Activated CD8-positive, alpha-beta memory T cell treated with anti-CD3 and anti-CD28 coated beads, Interleukin-2, amount 50 U/mL, for 48 hours (primary cell): Measurements from ENCODE around the gene RBM17.

Source experiments
- DNase-seq: peaks from one replicate; pipeline ENCODE4 v3.0.0-alpha.2; 2020

RBM17 gene

DNA sequence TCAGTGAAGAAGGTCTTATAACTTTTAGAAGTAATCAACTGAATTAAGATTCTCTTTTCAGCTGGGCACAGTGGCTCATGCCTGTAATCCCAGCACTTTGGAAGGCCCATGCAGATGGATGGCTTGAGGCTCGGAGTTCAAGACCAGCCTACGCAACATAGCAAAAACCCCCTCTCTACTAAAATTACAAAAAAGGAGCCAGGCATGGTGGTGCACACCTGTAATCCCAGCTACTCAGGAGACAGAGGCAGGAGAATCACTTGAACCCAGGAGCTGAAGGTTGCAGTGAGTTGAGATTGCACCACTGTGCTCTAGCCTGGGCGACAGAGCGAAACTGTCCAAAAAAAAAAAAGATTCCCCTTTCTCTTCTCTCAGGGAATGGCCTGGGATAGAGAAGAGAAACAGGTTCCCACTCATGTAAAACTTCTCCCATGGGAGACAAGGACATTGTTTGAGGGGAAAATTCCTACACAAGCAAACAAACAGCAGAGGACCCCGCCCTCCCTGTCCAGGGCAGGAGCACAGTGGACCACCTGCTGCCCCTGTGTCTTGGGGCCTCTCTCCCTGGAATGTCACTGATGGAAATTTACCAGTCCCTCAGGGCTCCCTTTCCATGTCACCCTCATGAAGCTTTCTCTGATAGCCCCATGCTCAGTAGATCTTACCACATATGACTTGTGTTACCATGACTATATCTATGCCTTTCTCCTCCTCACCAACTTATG lies 32.3 kb upstream of the RBM17 start:
- DNase-seq = peak; percentile 59

DNA sequence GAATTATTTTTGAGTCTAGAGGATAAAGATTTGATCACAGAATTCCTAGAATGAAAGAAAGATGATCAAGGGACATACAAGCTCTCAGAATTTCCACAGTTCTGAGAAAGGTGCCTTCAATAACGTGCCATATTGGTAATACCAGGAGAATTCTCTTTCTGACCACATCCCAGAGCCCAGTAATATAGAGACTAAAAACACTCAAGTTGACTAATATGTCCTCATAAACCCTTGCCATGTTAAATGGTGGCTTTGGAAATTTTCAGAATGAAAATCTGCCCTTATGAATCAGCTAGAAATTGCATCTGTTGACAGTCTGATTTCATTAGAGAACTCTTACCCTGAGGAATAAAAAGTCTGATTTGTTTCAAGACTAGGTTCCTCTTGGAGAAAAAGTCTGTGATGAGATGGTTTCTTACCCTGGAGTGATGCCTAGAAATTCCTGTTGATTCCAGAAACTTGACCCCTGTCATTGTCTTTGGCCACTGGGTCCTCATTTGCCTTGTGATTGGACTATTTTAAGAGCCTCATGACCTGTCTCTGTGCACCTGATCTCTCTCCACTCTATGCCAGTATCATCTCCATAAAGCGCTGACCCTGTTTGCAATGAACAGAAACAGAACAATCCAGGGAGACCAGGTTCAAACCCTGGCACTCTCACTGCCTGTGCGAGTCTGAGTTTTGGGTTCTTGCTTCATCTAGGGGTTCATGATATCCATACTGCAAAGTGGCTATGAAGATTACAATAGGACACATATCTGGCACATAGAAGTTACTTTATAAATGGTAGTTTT lies 30.0 kb upstream of the RBM17 start:
- DNase-seq = peak; percentile 74

DNA sequence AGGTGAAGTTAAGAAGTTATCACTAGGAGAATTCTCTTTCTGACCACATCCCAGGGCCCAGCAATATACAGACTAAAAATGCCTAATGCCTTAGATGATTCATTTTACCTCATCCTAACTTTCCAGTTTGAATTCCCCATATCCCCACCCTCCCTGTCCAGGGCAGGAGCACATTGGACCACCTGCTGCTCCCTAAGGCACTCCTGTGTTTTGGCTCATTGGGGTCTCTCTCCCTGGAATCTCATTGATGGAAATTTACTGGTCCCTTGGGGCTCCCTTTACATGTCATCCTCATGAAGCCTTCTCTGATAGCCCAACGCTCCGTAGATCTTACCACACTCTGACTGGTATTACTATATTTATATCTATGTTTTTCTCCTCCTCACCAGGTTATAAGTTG lies 29.3 kb upstream of the RBM17 start:
- peak; percentile 70 for DNase-seq

DNA sequence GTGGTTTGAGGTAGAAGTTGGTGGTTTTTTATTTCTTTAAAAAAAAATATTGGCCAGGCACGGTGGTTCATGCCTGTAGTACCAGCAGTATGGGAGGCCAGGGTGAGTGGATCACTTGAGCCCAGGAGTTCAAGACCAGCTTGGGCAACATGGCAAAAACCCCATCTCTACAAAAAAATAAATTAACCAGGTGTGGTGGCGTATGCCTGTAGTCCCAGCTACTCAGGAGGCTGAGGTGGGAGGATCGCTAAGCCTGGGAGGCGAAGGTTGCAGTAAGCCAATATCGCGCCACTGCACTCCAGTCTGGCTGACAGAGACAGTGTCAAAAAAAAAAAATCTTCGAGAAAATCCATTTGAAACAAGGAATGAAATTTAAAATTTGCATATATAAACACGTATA lies 27.8 kb upstream of the RBM17 start:
- peak; percentile 67 for DNase-seq

DNA sequence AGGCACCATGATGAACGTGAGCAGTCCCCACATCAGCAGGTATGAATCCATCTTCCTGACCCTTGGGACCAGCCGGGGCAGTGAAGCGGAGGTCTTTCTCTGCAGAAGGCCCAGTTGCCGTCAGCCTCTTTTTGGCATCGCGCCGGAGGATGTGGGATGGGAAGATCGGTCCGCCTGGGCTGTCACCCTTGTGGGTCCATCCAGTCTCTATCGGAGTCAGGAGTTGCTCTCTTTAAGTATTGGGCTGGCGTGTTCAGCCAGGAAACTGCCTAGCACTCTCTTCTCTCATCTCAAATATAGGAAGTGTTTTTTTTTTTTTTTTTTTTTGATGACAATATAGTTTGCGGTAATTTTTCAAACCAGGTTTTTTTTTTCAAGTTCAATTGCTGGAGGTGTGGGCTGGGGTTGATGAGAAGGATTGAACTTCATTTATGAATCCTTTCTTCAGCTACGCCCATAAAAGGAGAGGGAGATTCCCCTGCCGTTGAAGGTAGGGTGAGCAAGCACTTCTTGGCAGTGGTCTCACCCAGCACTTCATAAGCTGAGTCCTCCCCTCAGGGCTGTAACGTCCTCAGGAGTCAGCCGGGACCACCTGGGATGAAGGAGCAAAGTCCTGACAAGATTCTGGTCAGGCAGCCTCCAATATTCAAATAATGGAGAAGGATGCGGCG lies 26.6 kb upstream of the RBM17 start, which contains the start of gene IL2RA:
TSS of gene IL2RA (minus strand) at position 267 of the 671 bp plus-strand sequence. CDS start at position 51, 216 bp downstream.
- peak; percentile 90 for DNase-seq

DNA sequence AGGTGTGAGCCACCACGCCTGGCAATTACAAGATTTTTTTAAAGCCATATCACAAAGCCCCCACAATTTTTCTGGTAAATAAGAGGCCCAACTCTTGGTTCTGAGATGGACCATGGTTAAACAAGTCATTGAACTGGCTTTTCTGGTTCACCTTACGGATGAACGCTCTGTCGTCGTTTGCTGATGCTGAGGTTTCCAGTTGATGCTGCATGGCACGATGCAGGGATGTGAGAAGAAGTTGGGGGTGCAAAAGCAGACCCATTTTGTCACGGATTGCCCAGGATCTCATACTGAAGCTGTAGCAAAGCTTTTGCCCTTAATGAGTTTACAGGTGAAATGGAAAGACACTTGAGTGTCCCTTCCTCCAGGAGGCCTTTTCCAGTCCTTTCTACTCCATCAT lies 24.7 kb upstream of the RBM17 start:
- DNase-seq = peak; percentile 50

DNA sequence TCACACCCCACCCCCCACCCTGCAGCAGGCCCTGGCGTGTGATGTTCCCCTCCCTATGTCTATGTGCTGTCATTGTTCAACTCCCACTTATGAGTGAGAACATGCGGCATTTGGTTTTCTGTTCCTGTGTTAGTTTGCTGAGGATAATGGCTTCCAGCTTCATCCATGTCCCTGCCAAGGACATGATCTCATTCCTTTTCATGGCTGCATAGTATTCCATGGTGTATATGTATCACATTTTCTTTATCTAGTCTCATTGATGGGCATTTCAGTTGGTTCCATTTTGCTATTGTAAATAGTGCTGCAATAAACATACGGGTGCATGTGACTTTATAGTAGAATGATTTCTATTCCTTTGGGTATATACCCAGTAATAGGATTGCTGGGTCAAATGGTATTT lies 24.1 kb upstream of the RBM17 start:
- peak; percentile 23 for DNase-seq

DNA sequence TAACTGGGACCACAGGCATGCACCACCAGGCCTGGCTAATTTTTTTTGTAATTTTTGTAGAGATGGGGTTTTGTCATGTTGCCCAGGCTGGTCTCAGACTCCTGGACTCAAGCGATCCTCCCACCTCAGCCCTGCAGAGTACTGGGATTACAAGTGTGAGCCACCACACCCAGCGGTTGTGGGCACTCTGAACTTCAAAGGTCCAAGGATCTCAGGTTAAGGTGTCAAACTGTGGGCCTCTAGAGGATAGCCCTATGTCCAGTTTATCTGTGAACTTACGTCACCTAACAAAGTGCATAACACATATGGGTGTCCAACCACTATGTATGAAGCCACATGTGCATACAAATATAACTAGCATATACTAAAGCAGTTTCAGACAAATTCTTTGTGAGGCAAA lies 23.4 kb upstream of the RBM17 start:
- DNase-seq = peak; percentile 58

DNA sequence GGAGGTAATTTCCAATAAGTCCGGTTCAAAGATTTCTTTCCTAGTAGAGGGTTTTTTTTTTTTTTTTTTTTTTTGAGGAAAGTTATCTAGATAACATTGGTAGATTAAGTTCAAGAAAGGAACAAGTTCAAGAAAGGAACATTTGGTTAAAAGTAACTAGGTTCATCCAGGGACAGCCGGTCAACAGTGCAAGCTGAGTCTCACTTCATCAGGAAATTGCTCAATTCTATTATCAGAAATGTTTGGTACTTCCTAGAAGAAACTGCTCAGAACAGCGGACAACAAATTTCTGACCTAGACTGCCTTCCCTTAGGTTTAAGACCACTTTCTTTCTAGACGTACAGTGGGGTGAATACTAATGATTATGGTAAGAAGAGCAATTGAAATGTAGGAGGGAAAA lies 23.0 kb upstream of the RBM17 start:
- peak; percentile 46 for DNase-seq

DNA sequence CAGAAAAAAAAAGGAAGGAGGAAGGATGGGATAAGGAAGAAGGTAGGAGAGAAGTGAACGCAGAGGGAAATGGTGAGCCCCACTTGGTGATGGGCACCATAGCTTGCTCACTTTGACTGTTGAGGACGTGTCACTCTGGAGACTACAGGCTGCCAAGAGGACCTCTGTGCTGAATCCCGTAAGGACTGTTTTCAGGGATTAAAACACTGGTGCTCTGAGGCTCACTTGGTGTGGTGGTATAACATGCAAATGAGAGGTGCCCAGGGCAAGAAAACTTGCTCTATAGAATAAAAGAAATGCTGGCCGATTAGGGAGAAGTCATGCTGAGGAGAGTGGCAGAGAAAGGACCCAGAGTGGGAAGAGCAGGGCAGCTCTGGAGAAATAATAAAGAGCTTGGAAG lies 21.4 kb upstream of the RBM17 start:
- DNase-seq = peak; percentile 51

DNA sequence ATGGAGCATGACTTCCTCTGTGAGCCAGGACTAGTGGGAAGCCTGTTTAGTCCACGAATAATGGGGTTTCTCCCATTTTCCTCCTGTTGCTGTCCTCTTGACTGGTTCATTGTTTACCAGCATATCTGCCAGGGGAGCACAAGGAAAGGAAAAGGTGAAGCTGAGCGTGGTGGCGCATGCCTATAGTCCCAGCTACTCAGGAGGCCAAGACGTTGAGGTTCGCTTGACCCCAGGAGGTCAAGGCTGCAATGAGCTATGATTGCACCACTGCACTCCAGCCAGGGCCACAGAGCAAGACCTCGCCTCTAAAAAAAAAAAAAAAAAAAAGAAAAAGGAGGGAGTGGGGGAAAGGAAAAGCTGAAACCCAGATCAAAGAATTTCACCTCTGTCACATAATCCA lies 20.8 kb upstream of the RBM17 start:
- DNase-seq = peak; percentile 52

DNA sequence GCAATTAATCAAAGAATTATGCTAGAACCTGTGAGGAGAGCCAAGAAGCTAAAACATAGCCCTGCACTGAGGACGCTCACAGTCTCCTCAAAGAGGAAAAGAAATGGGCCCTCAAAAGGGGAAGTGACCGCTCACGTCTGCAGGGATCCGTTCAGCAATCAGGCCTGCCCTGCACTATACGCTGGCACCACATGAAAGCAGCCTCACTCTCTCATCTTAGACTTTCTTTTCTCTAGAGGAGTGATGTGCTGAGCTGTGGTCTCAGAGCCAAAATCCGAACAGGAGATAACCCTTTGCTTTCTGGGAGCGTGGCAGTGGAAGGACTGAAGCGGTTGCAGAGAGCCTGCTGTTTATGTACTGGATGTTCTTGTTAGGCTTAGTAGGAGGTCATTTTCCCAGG lies 20.4 kb upstream of the RBM17 start:
- peak; percentile 68 for DNase-seq

DNA sequence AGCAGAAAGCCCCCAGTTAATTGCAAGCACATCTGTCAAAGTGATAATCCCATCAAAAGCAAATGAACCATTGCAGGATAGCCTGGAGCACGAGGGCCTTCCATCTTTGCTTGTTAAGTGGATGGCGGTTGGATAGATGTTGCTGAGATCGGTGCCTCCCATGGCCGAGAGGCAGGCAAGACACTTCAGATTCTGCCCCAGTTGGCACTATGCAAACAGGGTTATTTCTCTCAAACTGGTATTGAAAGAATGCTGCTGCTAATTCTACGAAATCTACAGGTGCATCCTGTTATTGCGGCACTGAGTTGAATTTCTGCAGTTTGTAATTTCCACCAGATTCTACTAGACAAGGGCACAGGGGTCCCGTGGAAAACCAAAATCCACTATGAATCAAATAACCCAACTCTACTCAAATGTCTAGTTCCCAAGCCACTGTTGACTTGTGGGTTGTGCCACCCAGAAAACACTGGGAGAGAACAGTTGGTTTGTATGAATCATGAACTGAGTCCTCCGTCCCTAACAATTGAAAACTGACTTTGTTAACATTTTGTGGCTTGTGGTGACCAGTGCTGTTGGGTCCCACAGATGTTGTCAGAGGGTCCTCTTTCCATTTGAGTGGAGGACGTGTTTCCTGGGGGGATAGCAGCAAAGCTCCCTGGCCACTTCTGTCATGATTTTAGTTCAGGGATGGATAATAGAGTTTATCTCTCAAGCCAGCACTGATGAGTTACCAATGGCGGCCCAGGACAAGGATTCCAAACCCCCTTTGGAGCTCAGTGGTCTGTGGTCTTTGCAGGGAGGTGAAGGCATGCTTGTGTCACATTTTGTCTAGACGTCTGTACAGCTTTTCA lies 19.5 kb upstream of the RBM17 start:
- peak; percentile 79 for DNase-seq

DNA sequence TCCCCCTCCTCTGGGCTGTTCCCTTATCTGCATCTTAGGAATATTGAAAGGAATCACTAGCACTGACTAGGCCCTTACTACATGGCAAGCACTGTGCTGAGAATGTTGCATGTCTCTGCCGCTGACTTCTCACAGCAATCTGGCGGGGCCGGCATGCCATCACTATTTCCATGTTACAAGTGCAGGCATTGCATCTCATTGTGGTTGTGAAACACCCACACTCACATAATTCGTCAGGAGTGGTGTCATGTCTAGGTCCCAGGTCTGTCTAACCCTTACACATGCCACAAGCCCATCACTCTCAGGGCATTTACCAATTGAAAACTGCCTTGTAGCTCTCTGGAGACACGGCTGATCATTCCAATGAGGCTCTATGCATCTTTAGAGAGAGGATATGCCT lies 18.2 kb upstream of the RBM17 start:
- DNase-seq = peak; percentile 86

DNA sequence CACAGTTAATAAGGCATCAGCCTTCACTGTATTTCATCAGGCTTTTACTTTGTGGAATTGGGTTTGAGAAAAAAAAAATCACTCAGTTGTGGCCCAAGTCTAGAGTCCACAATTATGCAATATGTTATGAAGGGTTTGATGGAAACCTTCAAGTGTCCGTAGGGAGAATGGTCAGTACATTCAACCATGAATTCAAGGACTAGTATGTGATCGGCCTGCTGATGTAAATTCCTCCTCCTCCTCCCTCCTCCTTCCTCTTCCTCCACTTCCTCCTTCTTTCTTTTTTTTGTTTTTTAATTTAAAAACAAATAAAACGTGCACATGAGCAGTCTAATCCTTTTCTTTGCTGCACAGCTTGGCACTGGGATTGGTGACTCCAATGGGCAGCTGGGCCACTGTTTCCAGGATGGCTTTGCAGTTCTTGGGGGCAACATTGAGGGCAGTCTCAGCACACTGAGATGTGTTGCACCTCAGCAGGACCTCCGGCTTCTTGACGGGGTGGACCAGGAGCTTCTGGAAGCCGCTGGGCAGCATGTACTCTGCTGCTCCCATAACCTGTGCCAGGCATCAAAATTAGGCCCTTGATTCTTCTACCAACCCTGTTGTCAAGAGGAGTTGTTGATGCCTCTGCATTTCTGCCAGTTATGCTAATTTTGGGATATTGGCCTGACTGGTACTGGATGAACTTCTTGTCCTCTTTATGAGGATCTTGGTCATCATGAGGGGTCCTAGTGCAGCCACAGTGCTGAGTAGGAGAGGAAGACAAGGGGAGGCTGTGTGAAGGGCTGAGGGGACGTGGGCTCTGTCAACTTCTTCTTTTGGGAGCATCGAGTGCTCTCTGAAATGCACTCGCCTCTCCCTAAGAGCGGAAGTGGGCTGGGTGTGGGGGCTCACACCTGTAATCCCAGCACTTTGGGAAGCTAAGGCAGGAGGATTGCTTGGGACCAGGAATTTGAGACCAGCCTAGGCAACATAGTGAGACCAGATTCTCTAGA lies 17.4 kb upstream of the RBM17 start:
- peak; percentile 56 for DNase-seq

DNA sequence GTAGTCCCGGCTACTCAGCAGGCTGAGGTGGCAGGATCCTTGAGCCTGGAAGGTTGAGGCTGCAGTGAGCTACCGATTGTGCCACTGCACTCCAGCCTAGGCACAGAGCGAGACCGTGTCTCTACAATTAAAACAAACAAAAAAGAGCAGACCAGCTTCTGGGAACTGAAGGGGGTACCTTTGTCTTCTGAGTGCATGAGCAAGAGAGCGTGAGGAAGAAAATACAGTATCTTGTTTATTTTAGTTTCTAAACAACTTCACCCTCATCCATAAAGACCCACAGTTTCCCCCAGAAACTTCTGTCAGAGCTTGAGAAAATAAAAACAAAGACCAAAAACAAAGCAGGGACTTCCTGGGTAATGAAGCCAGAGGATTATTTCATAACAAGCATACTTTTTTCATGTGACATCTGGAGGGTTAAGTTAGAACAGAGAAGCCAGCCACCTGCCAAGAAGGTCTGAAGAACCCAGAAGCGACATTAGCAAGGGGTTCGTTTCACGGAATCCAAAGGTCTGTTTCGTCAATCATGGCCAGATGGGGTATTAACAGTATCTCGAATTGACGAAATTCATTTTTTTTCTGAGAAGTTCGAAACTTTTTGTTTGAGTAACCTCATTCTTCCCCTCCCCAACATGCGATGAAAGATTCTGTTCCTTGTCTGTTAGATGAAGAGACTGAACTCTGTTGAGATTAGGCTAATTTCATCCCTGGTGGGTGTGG lies 16.5 kb upstream of the RBM17 start:
- peak; percentile 59 for DNase-seq

DNA sequence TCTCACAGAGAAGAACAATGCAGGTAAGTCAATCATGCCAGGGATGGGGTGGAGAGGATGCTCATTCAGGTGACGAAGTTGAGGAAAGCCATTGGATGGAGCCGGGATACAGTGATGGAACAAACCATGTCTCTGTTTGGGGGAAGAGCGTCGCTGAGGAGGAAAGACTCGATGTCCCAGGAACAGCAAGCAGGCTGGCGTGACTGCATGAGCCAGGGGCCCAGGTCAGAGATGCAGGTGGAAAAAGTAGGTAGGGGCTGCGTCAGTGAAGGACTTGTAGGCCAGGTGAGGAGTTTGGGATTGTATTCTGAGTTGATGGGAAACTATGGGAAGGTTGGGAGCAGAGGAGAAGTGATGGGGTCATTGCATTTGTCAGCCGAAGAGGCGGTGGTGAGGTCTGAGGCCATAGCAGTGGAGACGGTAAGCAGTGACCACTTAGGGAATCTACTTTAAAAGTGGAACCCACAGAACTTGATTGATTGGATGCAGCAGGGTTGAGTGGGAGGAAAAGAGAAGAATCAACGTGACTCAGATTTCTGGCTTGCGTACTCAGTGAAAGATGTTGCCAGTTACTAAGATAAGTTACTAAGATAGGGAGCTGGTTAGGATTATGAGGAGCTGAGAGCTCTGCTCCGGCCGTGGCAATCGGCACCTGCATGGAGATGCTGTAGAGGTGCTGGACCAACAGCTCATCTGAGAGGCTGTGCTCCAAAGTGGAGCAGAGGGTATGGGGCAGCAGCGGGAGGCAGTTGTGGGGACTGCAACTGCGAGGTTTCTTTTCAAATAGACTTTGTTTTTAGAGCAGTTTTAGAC lies 14.1 kb upstream of the RBM17 start:
- peak; percentile 61 for DNase-seq

DNA sequence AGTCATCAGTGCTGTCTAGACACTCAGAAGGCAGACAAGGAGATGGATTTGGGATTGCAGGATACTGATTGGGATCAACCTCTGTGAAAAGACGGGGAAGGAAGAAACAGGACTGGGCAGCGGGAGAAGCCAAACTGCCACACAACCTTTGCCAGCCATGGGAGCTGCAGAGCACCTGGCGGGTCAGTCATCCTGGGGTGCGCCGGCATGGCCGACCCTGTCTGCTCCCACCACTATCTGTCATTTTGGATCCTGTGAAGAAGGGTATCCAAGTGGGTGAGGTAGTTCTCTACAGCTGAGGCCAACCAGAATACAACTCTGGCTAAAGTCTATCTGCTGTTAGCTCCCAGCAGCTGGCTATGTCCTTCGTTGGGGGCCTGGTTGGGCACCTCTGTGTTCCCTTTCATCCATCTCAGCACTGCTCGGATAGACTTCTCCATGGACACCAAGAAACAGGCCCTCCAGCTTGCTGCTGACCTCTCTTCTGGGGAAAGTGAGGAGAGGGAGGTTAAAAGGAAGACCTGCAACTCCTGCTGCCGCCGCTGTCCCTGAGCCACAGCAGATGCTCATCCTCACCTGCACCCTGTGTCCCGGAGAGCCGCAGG lies 11.7 kb upstream of the RBM17 start:
- DNase-seq = no peak

DNA sequence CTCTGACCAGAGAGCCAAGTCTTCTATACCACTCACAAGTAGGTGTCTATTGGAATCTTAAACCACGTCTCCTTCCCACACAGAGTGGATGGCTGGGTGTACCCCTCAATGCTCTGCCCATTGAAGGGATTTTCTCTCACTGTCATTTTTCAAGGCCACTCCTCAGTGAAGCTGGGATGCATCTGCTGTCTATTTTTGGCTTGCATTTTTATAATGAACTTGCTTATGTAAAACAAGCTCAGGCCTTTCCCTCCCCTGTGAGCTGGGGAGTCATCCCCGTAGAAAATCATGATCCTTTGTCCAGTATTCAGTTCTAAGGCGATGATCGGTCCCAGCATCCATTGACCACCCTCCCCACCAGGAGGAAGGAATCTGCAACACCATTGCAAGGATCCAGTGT lies 9.8 kb upstream of the RBM17 start:
- DNase-seq = no peak
